Body of pancreas (tissue), 4 donors: ENCODE measurements around the gene GALNT12. TPM values are rescaled to one million over a fixed set of nuclear protein-coding genes. Genes with fewer than 3 reads are reported as not detected.

ENCODE experiments used
- ATAC-seq: fragments of 150-250 bp; one replicate; pipeline ENCODE4 v1.9.1; 2016
- DNase-seq, 4 donors: peaks; one replicate each; pipeline ENCODE4 v3.0.0-alpha.2; 2019
- H3K27ac ChIP-seq, 4 donors: fragments of 200-600 bp; sonication (generic); 1 replicate in 3 of 4; 2 replicates in 1 of 4; pipeline versions ENCODE4 v1.5.1 to v1.6.1; 2016 to 2019; ENCODE audit warnings: mild to moderate bottlenecking in 1 of 4, mixed read lengths in 1 of 4, moderate library complexity in 1 of 4
- H3K27me3 ChIP-seq, 2 donors: fragments of 200-600 bp; sonication (generic); one replicate each; pipeline ENCODE4 v1.6.0; 2016; ENCODE audit warnings: mild to moderate bottlenecking in 1 of 2
- H3K36me3 ChIP-seq, 2 donors: fragments of 200-600 bp; sonication (generic); replicated peaks in 1 of 2; 2 replicates each; pipeline ENCODE4 v1.5.1; 2016; ENCODE audit warnings: low read depth in 2 of 2; ENCODE audit not compliant: insufficient read depth in 1 of 2
- H3K4me1 ChIP-seq: fragments of 200-600 bp; sonication (generic); one replicate; pipeline ENCODE4 v1.6.0; 2016
- H3K4me3 ChIP-seq, 2 donors: fragments of 200-600 bp; sonication (generic); 1 replicate in 1 of 2; 2 replicates in 1 of 2; pipeline ENCODE4 v1.5.1; 2016 to 2019
- H3K9me3 ChIP-seq, 3 donors: fragments of 200-600 bp; sonication (generic); 1 replicate in 2 of 3; 2 replicates in 1 of 3; pipeline ENCODE4 v1.5.1; 2016
- CTCF ChIP-seq, 7 experiments: fragments of 450-650 bp in 4 of 7; fragments of 200-600 bp in 3 of 7; sonication (generic) in 3 of 7; IDR thresholded peaks; one replicate each; pipeline ENCODE4 v1.5.1; 2016 to 2019; ENCODE audit warnings: antibody characterized with exemption in 7 of 7
- POLR2A ChIP-seq, 3 donors: fragments of 450-650 bp; IDR thresholded peaks; one replicate each; pipeline ENCODE4 v1.6.1; 2016; ENCODE audit warnings: antibody characterized with exemption in 3 of 3, mild to moderate bottlenecking in 2 of 3
- WGBS, 2 donors: methylation state at CpG; one replicate each; pipeline ENCODE4 v1.1.5; 2017; 5-methylcytosine and 5-hydroxymethylcytosine counted together
- intact Hi-C: fragments of 100-400 bp; cut with DNase I; formaldehyde crosslinking; loops from one replicate; pipeline ENCODE4 v1.15.1; 2023
- total RNA-seq, 2 donors: library from RNA; depleted of rRNA; stranded (reverse); fragments of >200 nt; gene quantifications; one replicate each; pipeline ENCODE4 v1.1.0, GENCODE V29; 2016

Gene GALNT12
- total RNA-seq, 2 donors from 2014 or later: 13.0 to 53.1 TPM

GRCh38 chr9:98890256-98890655 is 82.8 kb downstream of the GALNT12 start:
- Histone ChIP-seq H3K27ac (peak overlapping the region in 1 of 4 donors; percentile 21), H3K27me3 (no peaks in the 10 kb centered on the region), H3K4me3 (no peak overlapping the region), H3K4me1 (peaks cover 7% of the 10 kb centered on the region), H3K9me3 (no peaks in the 10 kb centered on the region), H3K36me3 (no peaks in the 10 kb centered on the region)
- TF ChIP-seq CTCF (IDR thresholded peaks at IDR 0.05) (no peak), POLR2A (IDR thresholded peaks at IDR 0.05) (no peak)
- DNase-seq (peak; percentile 62 to 84 (median 69)), ATAC-seq (peak; percentile 29)
- intact Hi-C loops: no loop called here
- 37 to 47% methylated on average over 7 of the region's 7 CpGs for WGBS, 2 donors

- WGBS, 2 donors: 85 to 90% methylated on average over 1 of the region's 1 CpG
- intact Hi-C loops: no loop called here
- TF ChIP-seq POLR2A (IDR thresholded peaks at IDR 0.05) (no peak), CTCF (IDR thresholded peaks at IDR 0.05) (no peak)
- H3K4me3 ChIP-seq: no peak overlapping the region
- ATAC-seq (no peak), DNase-seq (no peak)
- no peak overlapping the region for H3K27ac ChIP-seq
- no peaks in the 10 kb centered on the region for H3K36me3 ChIP-seq
- H3K9me3 ChIP-seq: no peaks in the 10 kb centered on the region
- no peaks in the 10 kb centered on the region for H3K27me3 ChIP-seq
- peaks cover 7% of the 10 kb centered on the region for H3K4me1 ChIP-seq
Observed at GRCh38 chr9:98892288-98892687, 84.8 kb downstream of the GALNT12 start.

- no peak overlapping the region for H3K4me3 ChIP-seq
- no peaks in the 10 kb centered on the region for H3K9me3 ChIP-seq
- WGBS, 2 donors: 73 to 81% methylated on average over 4 of the region's 4 CpGs
- no peak for ATAC-seq
- no peak overlapping the region for H3K27ac ChIP-seq
- TF ChIP-seq CTCF (IDR thresholded peaks at IDR 0.05) (no peak), POLR2A (IDR thresholded peaks at IDR 0.05) (no peak)
- H3K4me1 ChIP-seq: peaks cover 7% of the 10 kb centered on the region
- no peaks in the 10 kb centered on the region for H3K27me3 ChIP-seq
- H3K36me3 ChIP-seq: no peaks in the 10 kb centered on the region
- intact Hi-C loops: no loop called here
- DNase-seq: no peak
Observed at GRCh38 chr9:98892690-98893089, 85.2 kb downstream of the GALNT12 start.

- ATAC-seq (no peak), DNase-seq (no peak)
- Histone ChIP-seq H3K27me3 (no peaks in the 10 kb centered on the region), H3K36me3 (no peaks in the 10 kb centered on the region), H3K4me3 (no peak overlapping the region), H3K27ac (no peak overlapping the region), H3K4me1 (peaks cover 7% of the 10 kb centered on the region), H3K9me3 (no peaks in the 10 kb centered on the region)
- 74 to 76% methylated on average over 3 of the region's 3 CpGs for WGBS, 2 donors
- intact Hi-C loops: no loop called here
- no peak for TF ChIP-seq POLR2A (IDR thresholded peaks at IDR 0.05)
- no peak for TF ChIP-seq CTCF (IDR thresholded peaks at IDR 0.05)
Observed at GRCh38 chr9:98894171-98894570, 86.7 kb downstream of the GALNT12 start.

- ATAC-seq (no peak), DNase-seq (no peak)
- WGBS, 2 donors: 75 to 84% methylated on average over 3 of the region's 3 CpGs
- Histone ChIP-seq H3K36me3 (no peaks in the 10 kb centered on the region), H3K27ac (no peak overlapping the region), H3K4me3 (no peak overlapping the region), H3K4me1 (peaks cover 7% of the 10 kb centered on the region), H3K9me3 (no peaks in the 10 kb centered on the region), H3K27me3 (no peaks in the 10 kb centered on the region)
- intact Hi-C loops: no loop called here
- TF ChIP-seq POLR2A (IDR thresholded peaks at IDR 0.05) (no peak), CTCF (IDR thresholded peaks at IDR 0.05) (no peak)
Observed at GRCh38 chr9:98894761-98895160, 87.3 kb downstream of the GALNT12 start.
